GM12878 (cell line): ENCODE measurements around the gene ERC1. TPM values are rescaled to one million over a fixed set of nuclear protein-coding genes. Genes with fewer than 3 reads are reported as not detected.
"Not testable (repeated sequence)": the region's sequence is repeated elsewhere in the genome, so short reads cannot be mapped to it uniquely, and the experiment has no call there.

Experiments used
- ATAC-seq: fragments of 200-7000 bp; cut with Tn5 transposase; 3 replicates; pipeline ENCODE4 v1.9.1; 2020; ENCODE audit warnings: mild to moderate bottlenecking, moderate library complexity
- BruUV-seq: library from RNA; stranded (reverse); fragments of 400-500 nt; replicated peaks from 2 replicates; lab custom pipeline; 2021; lab: Mats Ljungman, UMichigan
- CTCF ChIA-PET: fragments of 300-600 bp; sonication (Branson Sonifier 250); formaldehyde crosslinking; extraction: SDS; loops from one replicate; lab custom pipeline; 2021; ENCODE audit warnings: inconsistent platforms; lab: Yijun Ruan, JAX
- POLR2A ChIA-PET: fragments of 350-600 bp; formaldehyde crosslinking; extraction: SDS; loops from one replicate; lab custom pipeline; 2021; ENCODE audit warnings: inconsistent platforms; lab: Charles Lee
- RAD21 ChIA-PET: fragments of 300-600 bp; sonication (Branson Sonifier 250); formaldehyde crosslinking; loops from one replicate; lab custom pipeline; 2023; ENCODE audit warnings: antibody characterized with exemption; ENCODE audit not compliant: unreplicated experiment; lab: Charles Lee
- SMC1A ChIA-PET: fragments of 300-600 bp; sonication (Branson Sonifier 250); formaldehyde crosslinking; loops from one replicate; lab custom pipeline; 2023; ENCODE audit not compliant: unreplicated experiment, uncharacterized antibody; lab: Charles Lee
- DNase-seq: peaks from one replicate; pipeline ENCODE4 v3.0.0-alpha.2; 2011; ENCODE audit warnings: low read depth, low spot score
- FAIRE-seq: peaks from 3 replicates; lab custom pipeline; 2011; peaks lifted over from hg19 to GRCh38; lab: Jason Lieb, UNC
- H2AFZ ChIP-seq: 2 replicates; pipeline ENCODE4 v1.6.0; 2011; ENCODE audit warnings: low read depth, low read length, control low read depth; ENCODE audit not compliant: control insufficient read depth
- H3K27ac ChIP-seq: 2 replicates; pipeline ENCODE4 v1.5.1; 2011; ENCODE audit warnings: control low read depth; ENCODE audit not compliant: control insufficient read depth, insufficient read depth
- H3K27me3 ChIP-seq, 2 experiments: replicated peaks in 1 of 2; 2 replicates each; pipeline versions ENCODE4 v1.6.0 to v1.6.1; 2011; ENCODE audit warnings: low read length in 1 of 2; ENCODE audit not compliant: control insufficient read depth in 2 of 2, insufficient read depth in 2 of 2
- H3K36me3 ChIP-seq, 2 experiments: 2 replicates each; pipeline ENCODE4 v1.5.1; 2011; ENCODE audit warnings: low read length in 1 of 2; ENCODE audit not compliant: control insufficient read depth in 2 of 2, insufficient read depth in 2 of 2
- H3K4me1 ChIP-seq: 2 replicates; pipeline ENCODE4 v1.6.1; 2011; ENCODE audit warnings: mild to moderate bottlenecking, low read length, moderate library complexity, mixed read lengths; ENCODE audit not compliant: control insufficient read depth, insufficient read depth
- H3K4me2 ChIP-seq: 2 replicates; pipeline ENCODE4 v1.6.0; 2011; ENCODE audit warnings: control low read depth; ENCODE audit not compliant: control insufficient read depth, insufficient read depth
- H3K4me3 ChIP-seq: fragments of 200-600 bp; sonication (generic); 2 replicates; pipeline ENCODE4 v1.5.1; 2016
- H3K79me2 ChIP-seq: 2 replicates; pipeline ENCODE4 v1.6.0; 2011; ENCODE audit warnings: low read length; ENCODE audit not compliant: control insufficient read depth, insufficient read depth
- H3K9ac ChIP-seq: 2 replicates; pipeline ENCODE4 v1.8.0; 2011; ENCODE audit warnings: low read length, control low read depth, mixed read lengths; ENCODE audit not compliant: control insufficient read depth, insufficient read depth
- H3K9me3 ChIP-seq: replicated peaks from 3 replicates; pipeline ENCODE4 v1.5.1; 2011; ENCODE audit warnings: mild to moderate bottlenecking, low read length; ENCODE audit not compliant: control insufficient read depth, insufficient read depth
- H4K20me1 ChIP-seq: 2 replicates; pipeline ENCODE4 v1.6.0; 2011; ENCODE audit not compliant: control insufficient read depth, insufficient read depth
- BCL11A ChIP-seq: IDR thresholded peaks from 2 replicates; pipeline ENCODE4 v1.6.1; 2011; ENCODE audit warnings: low read depth, low read length
- CTCF ChIP-seq, 3 experiments: IDR thresholded peaks in 2 of 3; conservative IDR thresholded peaks in 1 of 3; 2 replicates each; pipeline ENCODE4 v1.5.1; 2011; ENCODE audit warnings: low read depth in 3 of 3, low read length in 3 of 3, mild to moderate bottlenecking in 3 of 3, control low read depth in 2 of 3, moderate library complexity in 2 of 3, inconsistent platforms in 1 of 3, mixed read lengths in 1 of 3; ENCODE audit not compliant: control insufficient read depth in 2 of 3, insufficient read depth in 1 of 3; ENCODE audit errors: extremely low read depth in 1 of 3
- TCF12 ChIP-seq: IDR thresholded peaks from 2 replicates; pipeline ENCODE4 v1.6.1; 2011; ENCODE audit warnings: low read depth, mild to moderate bottlenecking, low read length
- WGBS: methylation state at CpG from one replicate; pipeline ENCODE4 v1.1.6; 2016; ENCODE audit warnings: low lambda C conversion rate; ENCODE audit not compliant: insufficient replicate concordance, insufficient coverage; ENCODE audit errors: missing lambda C conversion rate; 5-methylcytosine and 5-hydroxymethylcytosine counted together
- in situ Hi-C: fragments of 300-500 bp; cut with MboI; formaldehyde crosslinking; loops from 9 replicates; pipeline ENCODE4 v1.14.3; 2018; ENCODE audit warnings: mixed read lengths
- intact Hi-C: fragments of 100-400 bp; cut with micrococcal nuclease; formaldehyde crosslinking; loops from one replicate; pipeline ENCODE4 v1.14.2; 2022; ENCODE audit not compliant: unreplicated experiment
- polyA plus RNA-seq, 11 experiments: library from polyadenylated mRNA; depleted of rRNA in 4 of 11; unstranded in 6 of 11; stranded (reverse) in 5 of 11; fragments of >200 nt; fragmentation: Nextera tagmentation in 4 of 11; fragmentation: Illumina TruSeq in 1 of 11; extraction: Ambion mirVana in 4 of 11; extraction: Trizol in 1 of 11; gene quantifications; 1 replicate in 1 of 11; 2 replicates in 10 of 11; pipeline versions ENCODE4 v1.2.1 to v1.2.3, GENCODE V29; 2011 to 2016; ENCODE audit warnings: inconsistent platforms in 2 of 11, missing spikeins in 2 of 11, low read depth in 1 of 11
- total RNA-seq, 4 experiments: library from RNA; depleted of rRNA in 3 of 4; stranded (reverse); fragments of >200 nt in 3 of 4; fragmentation: Illumina TruSeq in 1 of 4; extraction: Trizol in 1 of 4; gene quantifications; 2 replicates each; pipeline versions ENCODE4 v1.2.1 to v1.2.3, GENCODE V29; 2013 to 2021

ERC1 gene
- total and polyA plus RNA-seq, 10 of the 15 experiments (the other 5 are each of a cell fraction or from before 2014, with no cell fraction given), result 0.75 to 8.0 (median 5.0) TPM

GRCh38 chr12:1338483-1339177 is 347.6 kb downstream of the ERC1 start (continued):
- TF ChIP-seq CTCF (IDR thresholded peaks at IDR 0.05 in 2 of 3, conservative IDR thresholded peaks at IDR 0.05 in 1 of 3; ENCODE audit: control insufficient read depth in 2 of 3, extremely low read depth in 1 of 3, insufficient read depth in 1 of 3, low read depth in 3 of 3, low read length in 3 of 3) (no peak), TCF12 (no peak), BCL11A (no peak)

GRCh38 chr12:1339178-1339541 is 348.1 kb downstream of the ERC1 start:
- H3K36me3 ChIP-seq, CTCF ChIA-PET, intact Hi-C loops, H3K4me3 ChIP-seq, H4K20me1 ChIP-seq, H3K4me2 ChIP-seq, H3K9me3 ChIP-seq, BruUV-seq, DNase-seq, ATAC-seq, FAIRE-seq, POLR2A ChIA-PET, H3K4me1 ChIP-seq, H3K9ac ChIP-seq, in situ Hi-C loops, H3K27me3 ChIP-seq, H2AFZ ChIP-seq, RAD21 ChIA-PET, H3K27ac ChIP-seq, H3K79me2 ChIP-seq: not testable (repeated sequence)
- 26% methylated on average over 8 of the region's 8 CpGs for WGBS
- SMC1A ChIA-PET, result interaction anchor here (1.2 kb wide), 1 partner anchor 13 kb away, joined by 4 read pairs; no protein-coding TSS in a partner anchor
